ENCODE data around the gene IQSEC1.

The IQSEC1 gene

DNA sequence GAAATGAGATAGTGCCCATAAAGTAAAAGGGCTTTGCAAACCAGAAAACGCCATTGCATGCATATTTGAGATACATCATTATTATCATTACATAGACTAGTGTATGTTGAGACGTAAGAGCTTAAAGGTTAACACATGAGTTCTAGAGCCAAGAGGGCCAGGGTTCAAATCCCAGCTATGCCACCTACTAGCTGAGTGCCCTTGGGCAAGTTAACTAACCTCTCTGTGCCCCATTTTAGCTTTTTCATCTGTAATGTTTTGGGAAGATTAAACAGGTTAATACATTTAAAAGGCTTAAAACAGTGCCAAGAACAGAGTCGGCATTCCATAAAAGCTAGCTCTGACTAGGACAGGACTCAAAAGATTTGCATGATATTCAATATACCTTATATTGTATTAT, 22.8 kb downstream of the IQSEC1 start:
- Histone ChIP-seq H3K27me3 (ENCODE audit: control insufficient read depth, insufficient read depth, low read length) (no peaks in the 10 kb centered on the region), H3K9ac (ENCODE audit: low read length) (no peak overlapping the region), H3K4me3 (ENCODE audit: low read length) (no peak overlapping the region), H3K36me3 (ENCODE audit: control insufficient read depth, low read depth, low read length) (no peaks in the 10 kb centered on the region), H3K27ac (ENCODE audit: low read length) (no peak overlapping the region), H3K4me1 (ENCODE audit: control insufficient read depth, low read depth, low read length) (no peaks in the 10 kb centered on the region), H3K9me3 (ENCODE audit: control insufficient read depth, low read depth, low read length) (no peaks in the 10 kb centered on the region)

DNA sequence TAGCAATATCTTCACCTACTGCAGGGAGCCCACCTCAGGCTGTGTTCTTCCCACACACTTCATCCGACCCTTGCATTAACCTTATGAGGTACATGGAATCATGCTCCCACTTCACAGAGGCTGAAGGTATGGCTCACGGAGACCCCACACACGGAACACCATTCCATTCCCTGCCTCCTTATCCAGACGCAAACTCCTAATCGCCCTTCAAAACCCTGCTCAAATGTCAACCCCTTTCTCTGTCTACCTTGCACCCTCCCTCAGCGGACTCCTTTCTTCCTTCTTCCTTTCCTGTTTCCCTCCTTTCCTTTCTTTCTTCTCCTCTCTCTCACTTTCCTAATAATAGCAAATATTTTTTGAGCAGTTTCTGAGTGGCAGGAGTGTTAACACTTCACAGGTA, 23.8 kb downstream of the IQSEC1 start:
- no peaks in the 10 kb centered on the region for H3K27me3 ChIP-seq (ENCODE audit: control insufficient read depth, insufficient read depth, low read length)
- no peak overlapping the region for H3K9ac ChIP-seq (ENCODE audit: low read length)
- no peaks in the 10 kb centered on the region for H3K36me3 ChIP-seq (ENCODE audit: control insufficient read depth, low read depth, low read length)
- no peak overlapping the region for H3K27ac ChIP-seq (ENCODE audit: low read length)
- H3K4me3 ChIP-seq (ENCODE audit: low read length), result no peak overlapping the region
- H3K9me3 ChIP-seq (ENCODE audit: control insufficient read depth, low read depth, low read length), result no peaks in the 10 kb centered on the region
- H3K4me1 ChIP-seq (ENCODE audit: control insufficient read depth, low read depth, low read length), result peaks cover 5% of the 10 kb centered on the region

DNA sequence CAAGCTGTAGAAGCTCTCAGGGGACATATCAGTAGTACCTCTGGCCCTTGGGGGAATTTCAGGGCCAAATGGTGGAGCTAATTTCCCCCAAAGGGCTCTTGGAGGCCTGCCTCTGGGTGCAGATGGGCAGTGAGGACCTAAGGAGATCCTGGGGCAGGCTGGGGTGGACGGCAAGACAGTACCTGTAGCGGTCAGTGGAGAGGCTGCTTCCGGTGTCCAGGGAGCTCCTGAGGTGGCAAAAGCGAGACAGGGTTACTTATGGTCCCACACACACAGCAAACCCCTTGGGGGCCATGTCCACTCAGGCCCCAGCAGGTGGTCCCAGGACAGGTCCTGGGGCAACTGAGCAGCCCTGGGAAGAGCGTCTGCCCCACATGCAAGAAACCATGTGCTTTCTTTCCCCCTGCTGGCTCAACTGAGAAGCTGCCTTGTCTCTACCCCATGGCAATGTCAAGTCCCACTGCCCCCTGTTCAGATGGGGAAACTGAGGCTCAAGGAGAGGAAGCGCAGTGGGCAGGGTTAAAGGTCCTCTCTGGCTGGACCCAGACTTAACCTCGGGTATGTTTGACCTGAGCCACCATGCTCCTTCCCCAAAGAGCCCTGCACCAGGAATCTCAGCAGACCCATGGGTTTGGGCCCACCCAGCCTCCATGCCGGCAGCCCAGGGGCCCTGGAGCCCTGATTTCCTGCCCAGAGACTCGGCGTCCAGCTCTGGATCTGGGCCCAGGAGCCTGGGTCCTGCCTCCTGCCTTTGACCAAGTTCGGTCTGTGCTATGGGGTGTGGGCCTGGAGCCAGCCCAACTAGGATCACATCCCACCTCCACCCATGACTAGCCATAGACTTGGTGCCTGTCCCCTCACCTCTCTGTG, 25.7 kb downstream of the IQSEC1 start:
- peaks cover 11% of the 10 kb centered on the region for H3K4me1 ChIP-seq (ENCODE audit: control insufficient read depth, low read depth, low read length)
- no peaks in the 10 kb centered on the region for H3K27me3 ChIP-seq (ENCODE audit: control insufficient read depth, insufficient read depth, low read length)
- no peak overlapping the region for H3K27ac ChIP-seq (ENCODE audit: low read length)
- H3K9ac ChIP-seq (ENCODE audit: low read length), result no peak overlapping the region
- no peaks in the 10 kb centered on the region for H3K36me3 ChIP-seq (ENCODE audit: control insufficient read depth, low read depth, low read length)
- H3K4me3 ChIP-seq (ENCODE audit: low read length), result no peak overlapping the region
- no peaks in the 10 kb centered on the region for H3K9me3 ChIP-seq (ENCODE audit: control insufficient read depth, low read depth, low read length)

DNA sequence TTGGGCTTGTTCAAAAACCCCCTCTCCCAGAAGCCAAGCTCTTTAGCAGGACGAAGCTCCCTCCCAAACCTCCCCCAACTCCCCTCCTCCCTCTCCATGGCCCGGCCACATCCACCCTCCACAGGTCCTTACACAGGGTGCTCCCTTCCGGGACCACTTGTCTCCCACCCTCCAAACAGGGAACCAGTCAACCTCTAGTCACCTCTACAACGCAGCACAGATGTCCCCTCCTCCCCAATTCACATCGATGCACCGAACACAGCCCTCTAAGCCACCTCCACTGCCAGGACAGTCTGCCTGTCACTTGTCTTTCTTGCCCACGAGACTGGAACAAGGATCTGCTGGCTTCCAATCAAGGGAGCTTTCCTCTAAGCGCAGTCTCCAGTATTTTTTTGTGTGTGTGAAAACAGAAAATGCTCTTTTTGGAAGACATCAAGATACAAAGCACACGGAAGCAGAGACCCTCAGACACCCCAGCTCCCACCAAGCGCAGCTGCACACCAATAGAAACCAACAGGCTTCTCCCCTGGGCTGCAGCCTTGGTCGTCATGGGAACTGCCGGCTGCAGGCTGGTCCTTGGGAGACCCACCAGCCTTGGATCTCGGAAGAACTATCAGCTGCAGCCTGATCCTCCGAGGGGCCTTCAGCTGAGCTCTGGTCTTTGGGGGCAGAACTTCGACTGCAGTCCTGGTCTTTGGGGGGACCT, 26.5 kb downstream of the IQSEC1 start:
- no peak overlapping the region for H3K9ac ChIP-seq (ENCODE audit: low read length)
- no peak overlapping the region for H3K27ac ChIP-seq (ENCODE audit: low read length)
- H3K4me3 ChIP-seq (ENCODE audit: low read length), result no peak overlapping the region
- H3K4me1 ChIP-seq (ENCODE audit: control insufficient read depth, low read depth, low read length), result peaks cover 11% of the 10 kb centered on the region
- no peaks in the 10 kb centered on the region for H3K27me3 ChIP-seq (ENCODE audit: control insufficient read depth, insufficient read depth, low read length)
- no peaks in the 10 kb centered on the region for H3K36me3 ChIP-seq (ENCODE audit: control insufficient read depth, low read depth, low read length)
- H3K9me3 ChIP-seq (ENCODE audit: control insufficient read depth, low read depth, low read length), result no peaks in the 10 kb centered on the region

DNA sequence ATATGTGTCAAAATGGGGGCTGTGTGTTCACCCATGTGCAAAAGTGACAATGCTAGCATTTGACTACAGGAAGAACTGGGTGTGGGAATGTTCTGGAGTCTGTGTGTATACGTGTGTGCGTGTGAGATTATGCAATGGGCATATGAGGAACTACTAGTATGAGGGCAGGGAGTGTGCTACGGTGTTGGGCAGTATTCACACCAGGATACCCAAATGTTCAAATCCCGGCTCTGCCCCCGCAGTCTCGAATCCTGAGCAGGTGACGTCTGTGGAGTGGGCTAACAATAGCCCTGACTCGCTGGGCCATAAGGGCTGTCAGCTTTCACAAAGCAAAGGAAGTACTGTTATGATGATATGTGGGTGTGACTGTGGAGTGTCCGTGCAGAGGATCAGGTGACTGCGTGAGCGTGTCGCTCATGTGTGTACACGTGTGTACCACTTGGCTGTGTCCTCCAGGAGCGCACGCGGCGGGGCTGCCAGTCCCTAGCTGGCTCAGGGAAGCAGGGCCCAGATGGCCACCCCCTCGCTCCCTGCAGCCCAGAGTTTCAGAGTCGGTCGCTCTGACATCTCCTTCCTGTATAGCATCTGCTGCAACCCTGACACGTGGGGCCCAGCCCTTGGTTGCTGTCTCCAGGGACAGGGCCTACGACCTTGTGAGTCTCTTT, 27.2 kb downstream of the IQSEC1 start:
- H3K27ac ChIP-seq (ENCODE audit: low read length), result no peak overlapping the region

DNA sequence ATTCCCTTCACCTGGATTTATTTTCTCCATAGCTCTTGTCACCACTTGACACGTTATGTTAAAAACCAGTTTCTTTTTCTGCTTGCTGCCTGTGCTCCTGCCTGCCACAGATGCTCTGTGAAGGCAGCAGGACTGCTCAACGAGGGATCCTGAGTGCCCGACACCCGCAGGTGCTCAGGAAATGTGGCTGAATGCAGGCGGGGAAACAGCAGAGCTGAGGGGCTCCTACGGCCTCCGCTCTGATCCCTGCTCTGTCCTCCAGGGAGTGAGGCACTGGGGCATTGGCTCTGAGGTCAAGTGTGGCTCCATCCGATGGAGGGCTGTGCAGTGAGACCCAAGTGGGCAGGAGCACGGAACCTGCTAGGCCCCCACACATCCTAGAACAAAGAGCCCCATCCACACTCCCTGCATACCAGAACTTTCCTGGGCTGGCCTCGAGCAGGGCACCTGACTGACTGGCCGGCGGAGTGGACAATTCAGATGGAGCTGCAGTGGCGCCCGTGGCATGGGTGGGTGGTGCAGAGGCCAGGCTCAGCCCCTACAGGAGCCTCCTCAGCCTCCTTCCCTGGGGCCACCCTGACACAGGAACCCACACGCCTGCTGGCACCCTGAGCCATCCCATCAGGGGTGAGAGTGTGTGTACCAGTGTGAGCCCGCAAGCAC, 27.9 kb downstream of the IQSEC1 start:
- H3K27me3 ChIP-seq (ENCODE audit: control insufficient read depth, insufficient read depth, low read length), result no peaks in the 10 kb centered on the region
- H3K27ac ChIP-seq (ENCODE audit: low read length), result no peak overlapping the region
- no peaks in the 10 kb centered on the region for H3K9me3 ChIP-seq (ENCODE audit: control insufficient read depth, low read depth, low read length)
- no peak overlapping the region for H3K9ac ChIP-seq (ENCODE audit: low read length)
- H3K36me3 ChIP-seq (ENCODE audit: control insufficient read depth, low read depth, low read length), result no peaks in the 10 kb centered on the region
- peaks cover 11% of the 10 kb centered on the region for H3K4me1 ChIP-seq (ENCODE audit: control insufficient read depth, low read depth, low read length)
- H3K4me3 ChIP-seq (ENCODE audit: low read length), result no peak overlapping the region

More for the DNA sequence above, 27.2 kb downstream of the IQSEC1 start:
- Histone ChIP-seq H3K4me3 (ENCODE audit: low read length) (no peak overlapping the region), H3K36me3 (ENCODE audit: control insufficient read depth, low read depth, low read length) (no peaks in the 10 kb centered on the region), H3K9ac (ENCODE audit: low read length) (no peak overlapping the region), H3K27me3 (ENCODE audit: control insufficient read depth, insufficient read depth, low read length) (no peaks in the 10 kb centered on the region), H3K4me1 (ENCODE audit: control insufficient read depth, low read depth, low read length) (peaks cover 11% of the 10 kb centered on the region), H3K9me3 (ENCODE audit: control insufficient read depth, low read depth, low read length) (no peaks in the 10 kb centered on the region)

DNA sequence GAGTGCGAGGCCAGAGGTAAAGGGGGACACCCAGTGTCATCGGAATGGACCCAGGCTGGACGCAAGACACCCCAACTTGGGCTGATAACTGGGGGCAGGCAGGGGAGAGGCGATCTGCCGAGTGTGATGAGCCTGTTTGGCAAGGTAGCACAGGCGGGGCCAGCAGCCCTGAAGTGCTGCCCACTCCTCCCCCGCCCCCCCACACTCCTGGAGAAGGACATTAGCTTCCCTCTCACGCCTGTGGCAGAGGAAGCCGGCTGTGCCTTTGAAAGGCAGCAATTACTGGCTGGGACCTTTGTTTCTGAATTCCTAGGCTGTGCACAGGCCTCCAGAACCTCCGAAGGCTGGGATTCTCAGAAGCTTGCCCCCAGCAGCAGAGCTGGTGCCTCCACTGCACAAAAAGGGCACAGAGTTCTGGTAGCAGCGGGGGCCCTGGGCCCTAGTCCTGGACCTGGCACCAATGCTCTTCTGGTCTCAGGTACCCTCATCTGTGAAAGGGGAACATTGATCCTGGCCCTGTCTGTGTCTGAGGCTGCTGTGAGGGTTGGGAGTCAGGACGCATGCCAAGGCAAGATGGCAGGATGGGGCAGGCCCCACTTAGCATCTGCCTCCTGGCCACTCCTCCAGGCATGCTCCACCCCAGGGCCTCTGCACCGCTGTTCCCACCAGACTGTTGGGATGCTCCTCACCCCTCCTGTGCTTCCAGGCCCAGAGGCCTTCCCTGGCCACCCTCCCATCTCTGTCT, 28.6 kb downstream of the IQSEC1 start:
- Histone ChIP-seq H3K27ac (ENCODE audit: low read length) (no peak overlapping the region), H3K4me3 (ENCODE audit: low read length) (no peak overlapping the region), H3K9ac (ENCODE audit: low read length) (no peak overlapping the region), H3K36me3 (ENCODE audit: control insufficient read depth, low read depth, low read length) (no peaks in the 10 kb centered on the region), H3K9me3 (ENCODE audit: control insufficient read depth, low read depth, low read length) (no peaks in the 10 kb centered on the region), H3K27me3 (ENCODE audit: control insufficient read depth, insufficient read depth, low read length) (no peaks in the 10 kb centered on the region), H3K4me1 (ENCODE audit: control insufficient read depth, low read depth, low read length) (peaks cover 11% of the 10 kb centered on the region)

DNA sequence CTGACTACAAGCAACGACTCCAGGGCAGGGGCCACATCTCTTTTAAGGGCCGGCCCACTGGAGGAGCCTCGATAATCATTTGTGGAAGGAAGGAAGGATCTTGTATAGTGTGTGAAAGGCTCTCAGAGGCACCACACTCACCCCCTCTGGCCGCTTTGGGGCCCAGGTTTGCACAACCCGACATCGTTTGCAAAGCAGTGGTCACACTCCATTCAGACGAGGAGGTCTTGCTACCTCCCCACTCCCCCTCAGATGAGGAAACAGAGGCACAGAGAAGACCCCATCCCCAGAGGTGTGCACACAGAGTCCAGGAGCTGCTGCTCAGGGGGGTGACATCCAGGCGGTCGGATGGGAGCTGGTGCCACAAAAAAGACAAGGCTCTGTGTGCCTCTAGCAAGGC, 29.6 kb downstream of the IQSEC1 start:
- Histone ChIP-seq H3K36me3 (ENCODE audit: control insufficient read depth, low read depth, low read length) (no peaks in the 10 kb centered on the region), H3K27me3 (ENCODE audit: control insufficient read depth, insufficient read depth, low read length) (no peaks in the 10 kb centered on the region), H3K27ac (ENCODE audit: low read length) (no peak overlapping the region), H3K9ac (ENCODE audit: low read length) (no peak overlapping the region), H3K4me1 (ENCODE audit: control insufficient read depth, low read depth, low read length) (peaks cover 11% of the 10 kb centered on the region), H3K9me3 (ENCODE audit: control insufficient read depth, low read depth, low read length) (no peaks in the 10 kb centered on the region), H3K4me3 (ENCODE audit: low read length) (no peak overlapping the region)

DNA sequence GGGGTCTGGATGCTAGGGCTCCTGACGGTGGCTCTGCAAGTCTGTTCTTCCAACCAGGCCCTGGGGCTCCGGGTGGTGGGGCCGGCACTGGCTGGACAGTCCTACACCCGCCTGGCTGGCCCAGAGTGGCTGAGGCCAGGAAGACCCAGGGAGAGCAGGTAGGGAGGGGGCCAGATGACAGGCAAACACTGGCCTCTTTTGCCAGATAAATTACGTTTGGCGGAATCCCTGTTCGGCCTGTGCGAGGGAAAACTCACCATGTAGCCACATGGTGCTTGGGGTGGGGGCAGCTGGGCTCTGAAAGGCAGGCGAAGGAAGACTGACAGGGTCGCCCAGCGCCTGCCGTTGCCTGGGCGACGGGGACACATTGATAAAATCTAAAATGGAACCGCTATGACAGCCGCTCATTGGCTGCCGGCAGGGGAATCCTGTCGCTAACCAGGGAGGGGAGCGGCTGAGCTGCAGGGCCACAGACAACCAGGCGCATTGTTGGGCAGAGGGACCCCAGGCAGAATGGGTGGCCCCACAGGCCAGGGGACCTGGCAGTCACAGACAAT, 30.4 kb downstream of the IQSEC1 start:
- Histone ChIP-seq H3K4me3 (ENCODE audit: low read length) (no peak overlapping the region), H3K36me3 (ENCODE audit: control insufficient read depth, low read depth, low read length) (no peaks in the 10 kb centered on the region), H3K4me1 (ENCODE audit: control insufficient read depth, low read depth, low read length) (peaks cover 11% of the 10 kb centered on the region), H3K9me3 (ENCODE audit: control insufficient read depth, low read depth, low read length) (no peaks in the 10 kb centered on the region), H3K27me3 (ENCODE audit: control insufficient read depth, insufficient read depth, low read length) (no peaks in the 10 kb centered on the region), H3K9ac (ENCODE audit: low read length) (no peak overlapping the region), H3K27ac (ENCODE audit: low read length) (no peak overlapping the region)

DNA sequence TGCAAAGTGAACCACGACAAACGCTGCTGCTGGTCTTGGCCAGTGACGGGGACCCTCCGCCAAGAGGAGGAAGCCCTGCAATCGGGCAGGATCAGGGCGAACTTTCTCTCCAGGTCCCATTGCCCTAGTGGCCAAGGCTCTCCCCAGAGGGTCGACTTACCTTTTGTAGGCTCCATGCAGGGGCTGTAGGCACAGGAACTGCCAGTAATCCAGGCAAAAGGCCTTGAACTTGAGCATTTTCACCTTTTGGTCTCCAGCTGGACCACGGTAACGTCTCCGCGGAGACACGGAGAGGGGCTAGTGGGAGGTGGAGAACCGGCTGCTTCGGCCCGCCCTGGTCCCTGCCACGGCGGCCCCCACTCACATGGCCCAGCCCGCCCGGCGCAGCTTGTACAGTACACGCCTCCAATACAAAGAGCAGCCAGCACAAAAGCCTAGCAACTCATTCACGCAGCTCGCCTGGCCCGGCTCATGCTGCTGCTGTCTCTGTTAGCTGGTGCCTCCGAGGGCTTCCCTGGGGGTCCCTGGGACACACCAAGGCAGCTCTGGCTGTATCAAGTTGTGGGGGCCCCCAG, 31.0 kb downstream of the IQSEC1 start:
- no peaks in the 10 kb centered on the region for H3K36me3 ChIP-seq (ENCODE audit: control insufficient read depth, low read depth, low read length)
- H3K4me1 ChIP-seq (ENCODE audit: control insufficient read depth, low read depth, low read length), result peaks cover 11% of the 10 kb centered on the region
- no peak overlapping the region for H3K27ac ChIP-seq (ENCODE audit: low read length)
- no peak overlapping the region for H3K4me3 ChIP-seq (ENCODE audit: low read length)
- H3K9ac ChIP-seq (ENCODE audit: low read length), result no peak overlapping the region
- no peaks in the 10 kb centered on the region for H3K9me3 ChIP-seq (ENCODE audit: control insufficient read depth, low read depth, low read length)
- H3K27me3 ChIP-seq (ENCODE audit: control insufficient read depth, insufficient read depth, low read length), result no peaks in the 10 kb centered on the region

Data from iPS-18a (cell line).